GM13977 (cell line): ENCODE data around the gene TNFAIP8.

ENCODE experiments used
- DNase-seq: peaks from one replicate; pipeline ENCODE4 v3.0.0; 2012; ENCODE audit warnings: low spot score
- CTCF ChIP-seq: IDR thresholded peaks from 2 replicates; pipeline ENCODE4 v1.5.1; 2012; ENCODE audit warnings: mild to moderate bottlenecking, control low read depth; ENCODE audit not compliant: insufficient read depth; ENCODE audit errors: extremely low read depth, missing control alignments
- in situ Hi-C: fragments of 300-500 bp; cut with MboI; formaldehyde crosslinking; loops from one replicate; pipeline ENCODE4 v1.12.0; 2022; ENCODE audit warnings: low sequenced_read_pairs, low pct_unique_long_range_greater_than_20kb, mixed read lengths, inconsistent platforms; ENCODE audit not compliant: unreplicated experiment

TNFAIP8 gene

GRCh38 chr5:119363271-119363670 is 7.5 kb downstream of the TNFAIP8 start:
- in situ Hi-C loops, result no loop called here
- TF ChIP-seq CTCF, result no peak
- no peak for DNase-seq

- in situ Hi-C loops, result no loop called here
- no peak for DNase-seq
- no peak for TF ChIP-seq CTCF
Measured at GRCh38 chr5:119363936-119364335, 8.1 kb downstream of the TNFAIP8 start.

GRCh38 chr5:119365847-119366539 is 10.2 kb downstream of the TNFAIP8 start:
- in situ Hi-C loops, result no loop called here
- no peak for DNase-seq
- TF ChIP-seq CTCF, result no peak

GRCh38 chr5:119366540-119366881 is 10.7 kb downstream of the TNFAIP8 start:
- TF ChIP-seq CTCF, result no peak
- in situ Hi-C loops, result no loop called here
- no peak for DNase-seq

GRCh38 chr5:119367502-119368237 is 11.9 kb downstream of the TNFAIP8 start:
- in situ Hi-C loops, result no loop called here
- DNase-seq, result peak; percentile 50
- no peak for TF ChIP-seq CTCF

- no peak for DNase-seq
Measured at GRCh38 chr5:119368238-119368630, 12.4 kb downstream of the TNFAIP8 start.

More at GRCh38 chr5:119368238-119368630, 12.4 kb downstream of the TNFAIP8 start:
- TF ChIP-seq CTCF, result no peak
- in situ Hi-C loops, result no loop called here
